Loucy (cell line): ENCODE data around the gene XPNPEP3.
A peak's percentile ranks its signal among the peaks of the same experiment; 100 is the strongest.

ENCODE experiments used
- H2AFZ ChIP-seq: fragments of 200-600 bp; sonication (generic); 2 replicates; pipeline ENCODE4 v1.6.0; 2016; ENCODE audit warnings: antibody characterized with exemption, mild to moderate bottlenecking, low read length, moderate library complexity
- H3F3A ChIP-seq: fragments of 200-600 bp; 2 replicates; pipeline ENCODE4 v1.6.0; 2016; ENCODE audit warnings: antibody characterized with exemption, low read depth, mild to moderate bottlenecking
- H3K27me3 ChIP-seq: fragments of 200-600 bp; sonication (generic); 2 replicates; pipeline ENCODE4 v1.6.1; 2014; ENCODE audit warnings: low read length, mild to moderate bottlenecking; ENCODE audit not compliant: insufficient read depth, poor library complexity, severe bottlenecking
- H3K36me3 ChIP-seq: fragments of 200-600 bp; sonication (generic); 2 replicates; pipeline ENCODE4 v1.6.1; 2016; ENCODE audit warnings: low read length; ENCODE audit not compliant: insufficient read depth
- H3K4me1 ChIP-seq: fragments of 200-600 bp; sonication (generic); 2 replicates; pipeline ENCODE4 v1.5.1; 2014; ENCODE audit warnings: low read length, mild to moderate bottlenecking; ENCODE audit not compliant: insufficient read depth, poor library complexity, severe bottlenecking
- H3K4me2 ChIP-seq: fragments of 200-600 bp; sonication (generic); 2 replicates; pipeline ENCODE4 v1.6.0; 2014; ENCODE audit warnings: antibody characterized with exemption, low read length, low read depth, mild to moderate bottlenecking; ENCODE audit not compliant: poor library complexity, severe bottlenecking
- H3K4me3 ChIP-seq: fragments of 200-600 bp; sonication (generic); 2 replicates; pipeline ENCODE4 v1.5.1; 2014; ENCODE audit warnings: low read length, mild to moderate bottlenecking, mixed read lengths; ENCODE audit not compliant: poor library complexity, severe bottlenecking
- H3K79me2 ChIP-seq: fragments of 200-600 bp; sonication (generic); 2 replicates; pipeline ENCODE4 v1.6.1; 2014; ENCODE audit warnings: low read length; ENCODE audit not compliant: insufficient read depth
- H3K9ac ChIP-seq: fragments of 200-600 bp; sonication (generic); 2 replicates; pipeline ENCODE4 v1.6.0; 2014; ENCODE audit warnings: mild to moderate bottlenecking, low read depth, low read length, moderate library complexity; ENCODE audit not compliant: poor library complexity, severe bottlenecking
- H3K9me2 ChIP-seq: fragments of 200-600 bp; sonication (generic); replicated peaks from 2 replicates; pipeline ENCODE4 v1.6.1; 2016; ENCODE audit warnings: low read depth, low read length, mixed read lengths
- H3K9me3 ChIP-seq: fragments of 200-600 bp; sonication (generic); 2 replicates; pipeline ENCODE4 v1.6.1; 2014; ENCODE audit warnings: mild to moderate bottlenecking, antibody characterized with exemption, low read length, low read depth; ENCODE audit not compliant: insufficient read depth
- H4K20me1 ChIP-seq: fragments of 200-600 bp; sonication (generic); 2 replicates; pipeline ENCODE4 v1.6.0; 2014; ENCODE audit warnings: antibody characterized with exemption, low read length, mild to moderate bottlenecking; ENCODE audit not compliant: insufficient read depth, poor library complexity, severe bottlenecking
- EZH2phosphoT487 ChIP-seq: fragments of 200-600 bp; IDR thresholded peaks from 2 replicates; pipeline ENCODE4 v1.6.1; 2018; ENCODE audit warnings: antibody characterized with exemption, mild to moderate bottlenecking, moderate library complexity, borderline replicate concordance
- TF ChIP-seq, protein P1 (sequence below): fragments of 200-600 bp; sonication (generic); conservative IDR thresholded peaks from 2 replicates; pipeline ENCODE4 v1.5.1; 2014; ENCODE audit warnings: mild to moderate bottlenecking, antibody characterized with exemption, low read length

Gene XPNPEP3

GRCh38 chr22:40817737-40818136, 39.2 kb upstream of the XPNPEP3 start:
- H3K4me2 ChIP-seq: peak overlapping the region; percentile 72
- peaks cover 45% of the 10 kb centered on the region for H3K79me2 ChIP-seq
- no peaks in the 10 kb centered on the region for H3F3A ChIP-seq
- no peaks in the 10 kb centered on the region for H3K27me3 ChIP-seq
- H2AFZ ChIP-seq: no peak overlapping the region
- H3K9me3 ChIP-seq: no peaks in the 10 kb centered on the region
- TF ChIP-seq EZH2phosphoT487: no peak
- TF ChIP-seq, protein P1, sequence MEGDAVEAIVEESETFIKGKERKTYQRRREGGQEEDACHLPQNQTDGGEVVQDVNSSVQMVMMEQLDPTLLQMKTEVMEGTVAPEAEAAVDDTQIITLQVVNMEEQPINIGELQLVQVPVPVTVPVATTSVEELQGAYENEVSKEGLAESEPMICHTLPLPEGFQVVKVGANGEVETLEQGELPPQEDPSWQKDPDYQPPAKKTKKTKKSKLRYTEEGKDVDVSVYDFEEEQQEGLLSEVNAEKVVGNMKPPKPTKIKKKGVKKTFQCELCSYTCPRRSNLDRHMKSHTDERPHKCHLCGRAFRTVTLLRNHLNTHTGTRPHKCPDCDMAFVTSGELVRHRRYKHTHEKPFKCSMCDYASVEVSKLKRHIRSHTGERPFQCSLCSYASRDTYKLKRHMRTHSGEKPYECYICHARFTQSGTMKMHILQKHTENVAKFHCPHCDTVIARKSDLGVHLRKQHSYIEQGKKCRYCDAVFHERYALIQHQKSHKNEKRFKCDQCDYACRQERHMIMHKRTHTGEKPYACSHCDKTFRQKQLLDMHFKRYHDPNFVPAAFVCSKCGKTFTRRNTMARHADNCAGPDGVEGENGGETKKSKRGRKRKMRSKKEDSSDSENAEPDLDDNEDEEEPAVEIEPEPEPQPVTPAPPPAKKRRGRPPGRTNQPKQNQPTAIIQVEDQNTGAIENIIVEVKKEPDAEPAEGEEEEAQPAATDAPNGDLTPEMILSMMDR: no peak
- H3K4me1 ChIP-seq: peaks cover 37% of the 10 kb centered on the region
- H3K9ac ChIP-seq: peak overlapping the region; percentile 89
- no peaks in the 10 kb centered on the region for H3K9me2 ChIP-seq
- H3K36me3 ChIP-seq: peaks cover 7% of the 10 kb centered on the region; the same call in 1 of the 2 replicates
- peak overlapping the region; percentile 100 for H3K4me3 ChIP-seq
- H4K20me1 ChIP-seq: peaks cover 5% of the 10 kb centered on the region

GRCh38 chr22:40818192-40818746, 38.7 kb upstream of the XPNPEP3 start:
- Histone ChIP-seq H3K4me2 (peak overlapping the region; percentile 72), H3K9me2 (no peaks in the 10 kb centered on the region), H3K27me3 (no peaks in the 10 kb centered on the region), H3K79me2 (peaks cover 40% of the 10 kb centered on the region), H4K20me1 (peaks cover 5% of the 10 kb centered on the region), H3K36me3 (peaks cover 10% of the 10 kb centered on the region; the same call in 1 of the 2 replicates), H3F3A (no peaks in the 10 kb centered on the region), H2AFZ (peak overlapping the region; percentile 100), H3K4me1 (peaks cover 32% of the 10 kb centered on the region), H3K4me3 (peak overlapping the region; percentile 100), H3K9ac (peak overlapping the region; percentile 89), H3K9me3 (no peaks in the 10 kb centered on the region)
- TF ChIP-seq EZH2phosphoT487: no peak
- TF ChIP-seq, protein P1: no peak

- peaks cover 40% of the 10 kb centered on the region for H3K79me2 ChIP-seq
- H3K9ac ChIP-seq: peak within 1 kb of the TSS; percentile 89
- peaks cover 26% of the 10 kb centered on the region for H3K4me1 ChIP-seq
- peak within 1 kb of the TSS; percentile 100 for H3K4me3 ChIP-seq
- no peaks in the 10 kb centered on the region for H3K9me2 ChIP-seq
- H3K9me3 ChIP-seq: no peaks in the 10 kb centered on the region
- no peaks in the 10 kb centered on the region for H3K27me3 ChIP-seq
- no peaks in the 10 kb centered on the region for H3F3A ChIP-seq
- H3K4me2 ChIP-seq: peak within 1 kb of the TSS; percentile 95
- H2AFZ ChIP-seq: peak within 1 kb of the TSS; percentile 100
- peaks cover 5% of the 10 kb centered on the region for H4K20me1 ChIP-seq
- no peak for TF ChIP-seq EZH2phosphoT487
- TF ChIP-seq, protein P1: peak; percentile 63
- peaks cover 16% of the 10 kb centered on the region; the same call in 1 of the 2 replicates for H3K36me3 ChIP-seq
Observed at GRCh38 chr22:40818747-40819598, 38.0 kb upstream of the XPNPEP3 start, which contains the start of gene SLC25A17. Gene SLC25A17 (minus strand): TSS chr22:40819346. CDS start chr22:40819248, 98 bp downstream.
